ENCODE data around the gene TACR1.
"Not testable (repeated sequence)": the region's sequence is repeated elsewhere in the genome, so short reads cannot be mapped to it uniquely, and the experiment has no call there.

- TF ChIP-seq CTCF (IDR thresholded peaks at IDR 0.05; ENCODE audit: poor library complexity, severe bottlenecking); EZH2 (IDR thresholded peaks at IDR 0.05; ENCODE audit: borderline replicate concordance, insufficient read depth, low read length, poor library complexity, severe bottlenecking); SMC3 (conservative IDR thresholded peaks at IDR 0.05; ENCODE audit: poor library complexity); EP300 (conservative IDR thresholded peaks at IDR 0.05; ENCODE audit: poor library complexity, severe bottlenecking); MXI1 (conservative IDR thresholded peaks at IDR 0.05; ENCODE audit: poor library complexity, severe bottlenecking); POLR2AphosphoS5 (IDR thresholded peaks at IDR 0.05); REST (IDR thresholded peaks at IDR 0.05; ENCODE audit: borderline replicate concordance); TAF1 (IDR thresholded peaks at IDR 0.05; ENCODE audit: low read depth): not testable (repeated sequence)
Measured at GRCh38 chr2:75147884-75148283, 51.4 kb downstream of the TACR1 start.
